ENCODE results near the gene PCSK6. TPM values are rescaled to one million over a fixed set of nuclear protein-coding genes. Genes with fewer than 3 reads are reported as not detected.

The PCSK6 gene
- total RNA-seq, 2 experiments from 2014 or later, result 0.57 TPM; not detected in 1

GRCh38 chr15:101371519-101371918 is 118.0 kb downstream of the PCSK6 start:
- no peak for DNase-seq (ENCODE audit: low spot score)
- H3K4me1 ChIP-seq (ENCODE audit: insufficient read depth, low read length, poor library complexity, severe bottlenecking), result no peaks in the 10 kb centered on the region
- H3K79me2 ChIP-seq (ENCODE audit: insufficient read depth, low read depth, low read length), result no peaks in the 10 kb centered on the region
- TF ChIP-seq CTCF (conservative IDR thresholded peaks at IDR 0.05; ENCODE audit: low read length) (no peak), EZH2phosphoT487 (IDR thresholded peaks at IDR 0.05; ENCODE audit: borderline replicate concordance, low read depth, low read length) (no peak)
- intact Hi-C loops (cut with micrococcal nuclease; ENCODE audit: unreplicated experiment), result no loop called here
- no peaks in the 10 kb centered on the region for H3K9me2 ChIP-seq (ENCODE audit: insufficient read depth, low read length)
- no peaks in the 10 kb centered on the region for H3K9me3 ChIP-seq (ENCODE audit: low read length)
- POLR2A ChIA-PET, result no interaction called here
- H3K4me2 ChIP-seq (ENCODE audit: low read length), result no peak overlapping the region
- H3K36me3 ChIP-seq (ENCODE audit: insufficient read depth, low read length), result no peaks in the 10 kb centered on the region
- BruUV-seq (replicated peaks), result no TSS peak
- no peak overlapping the region for H3K27ac ChIP-seq (ENCODE audit: low read depth, low read length, poor library complexity, severe bottlenecking)
- H3K4me3 ChIP-seq (ENCODE audit: low read depth, low read length, poor library complexity, severe bottlenecking), result no peak overlapping the region
- no peaks in the 10 kb centered on the region for H4K20me1 ChIP-seq (ENCODE audit: insufficient read depth, low read length)
- CTCF ChIA-PET (ENCODE audit: unreplicated experiment), result no interaction called here
- H2AFZ ChIP-seq (ENCODE audit: low read length), result no peak overlapping the region

- no peaks in the 10 kb centered on the region for H3K36me3 ChIP-seq (ENCODE audit: insufficient read depth, low read length)
- H3K79me2 ChIP-seq (ENCODE audit: insufficient read depth, low read depth, low read length), result no peaks in the 10 kb centered on the region
- H3K4me1 ChIP-seq (ENCODE audit: insufficient read depth, low read length, poor library complexity, severe bottlenecking), result no peaks in the 10 kb centered on the region
- H3K27ac ChIP-seq (ENCODE audit: low read depth, low read length, poor library complexity, severe bottlenecking), result no peak overlapping the region
- no peaks in the 10 kb centered on the region for H3K9me3 ChIP-seq (ENCODE audit: low read length)
- H3K4me2 ChIP-seq (ENCODE audit: low read length), result no peak overlapping the region
- no peak overlapping the region for H3K4me3 ChIP-seq (ENCODE audit: low read depth, low read length, poor library complexity, severe bottlenecking)
- CTCF ChIA-PET (ENCODE audit: unreplicated experiment), result no interaction called here
- BruUV-seq (replicated peaks), result no TSS peak
- intact Hi-C loops (cut with micrococcal nuclease; ENCODE audit: unreplicated experiment), result no loop called here
- POLR2A ChIA-PET, result no interaction called here
- H4K20me1 ChIP-seq (ENCODE audit: insufficient read depth, low read length), result no peaks in the 10 kb centered on the region
- TF ChIP-seq EZH2phosphoT487 (IDR thresholded peaks at IDR 0.05; ENCODE audit: borderline replicate concordance, low read depth, low read length) (no peak), CTCF (conservative IDR thresholded peaks at IDR 0.05; ENCODE audit: low read length) (no peak)
- no peaks in the 10 kb centered on the region for H3K9me2 ChIP-seq (ENCODE audit: insufficient read depth, low read length)
- DNase-seq (ENCODE audit: low spot score), result no peak
- H2AFZ ChIP-seq (ENCODE audit: low read length), result no peak overlapping the region
Measured at GRCh38 chr15:101371081-101371480, 118.4 kb downstream of the PCSK6 start.

GRCh38 chr15:101370330-101371024 is 119.0 kb downstream of the PCSK6 start:
- no peaks in the 10 kb centered on the region for H3K9me2 ChIP-seq (ENCODE audit: insufficient read depth, low read length)
- no peaks in the 10 kb centered on the region for H4K20me1 ChIP-seq (ENCODE audit: insufficient read depth, low read length)
- no peak overlapping the region for H3K4me3 ChIP-seq (ENCODE audit: low read depth, low read length, poor library complexity, severe bottlenecking)
- H3K4me1 ChIP-seq (ENCODE audit: insufficient read depth, low read length, poor library complexity, severe bottlenecking), result no peaks in the 10 kb centered on the region
- no peaks in the 10 kb centered on the region for H3K79me2 ChIP-seq (ENCODE audit: insufficient read depth, low read depth, low read length)
- no peak overlapping the region for H2AFZ ChIP-seq (ENCODE audit: low read length)
- intact Hi-C loops (cut with micrococcal nuclease; ENCODE audit: unreplicated experiment), result no loop called here
- no peaks in the 10 kb centered on the region for H3K9me3 ChIP-seq (ENCODE audit: low read length)
- CTCF ChIA-PET (ENCODE audit: unreplicated experiment), result no interaction called here
- H3K27ac ChIP-seq (ENCODE audit: low read depth, low read length, poor library complexity, severe bottlenecking), result no peak overlapping the region
- DNase-seq (ENCODE audit: low spot score), result no peak
- no TSS peak for BruUV-seq (replicated peaks)
- POLR2A ChIA-PET, result no interaction called here
- no peak overlapping the region for H3K4me2 ChIP-seq (ENCODE audit: low read length)
- TF ChIP-seq EZH2phosphoT487 (IDR thresholded peaks at IDR 0.05; ENCODE audit: borderline replicate concordance, low read depth, low read length) (no peak), CTCF (conservative IDR thresholded peaks at IDR 0.05; ENCODE audit: low read length) (no peak)
- no peaks in the 10 kb centered on the region for H3K36me3 ChIP-seq (ENCODE audit: insufficient read depth, low read length)
